GM21447 (cell line): ENCODE data around the gene SIK2.

ENCODE experiments used
- ATAC-seq: cut with Tn5 transposase; IDR thresholded peaks from one replicate; pipeline ENCODE4 v1.9.1; 2021; ENCODE audit not compliant: unreplicated experiment

The SIK2 gene

DNA sequence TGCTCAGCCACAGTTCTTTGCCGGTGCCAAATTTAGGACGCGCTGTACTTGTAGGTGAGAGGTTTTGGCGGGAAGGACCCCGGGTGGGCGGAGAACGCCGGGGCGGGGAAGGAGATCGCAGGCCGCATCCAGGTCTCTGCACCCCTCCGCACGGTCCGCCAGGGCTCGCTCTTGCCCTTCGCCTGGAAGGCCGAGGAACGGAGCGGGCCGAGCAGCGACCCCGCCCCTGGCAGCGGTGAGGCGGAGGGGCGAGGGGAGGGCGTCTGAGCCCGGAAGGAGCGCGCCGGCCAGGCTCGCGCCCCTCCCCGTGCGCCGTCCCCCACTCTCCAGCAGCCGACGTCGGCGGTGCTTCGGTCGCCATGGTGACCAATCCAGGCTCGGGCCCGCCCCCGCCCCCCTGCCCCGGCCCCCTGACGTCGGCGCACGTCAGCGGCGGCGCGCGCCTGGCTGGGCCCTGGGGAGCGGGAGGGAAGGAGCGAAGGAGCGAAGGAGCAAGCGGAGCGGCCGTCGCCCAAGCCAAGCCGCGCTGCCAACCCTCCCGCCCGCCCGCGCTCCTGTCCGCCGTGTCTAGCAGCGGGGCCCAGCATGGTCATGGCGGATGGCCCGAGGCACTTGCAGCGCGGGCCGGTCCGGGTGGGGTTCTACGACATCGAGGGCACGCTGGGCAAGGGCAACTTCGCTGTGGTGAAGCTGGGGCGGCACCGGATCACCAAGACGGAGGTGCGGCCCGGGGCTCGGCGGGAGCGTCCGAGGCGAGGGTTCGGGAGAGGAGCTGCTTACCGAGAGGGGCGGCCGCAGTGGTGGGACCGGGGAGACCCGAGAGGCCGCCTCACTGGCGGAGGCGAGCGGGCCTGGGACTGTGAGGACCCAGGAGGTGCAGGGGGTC, at the start of gene SIK2:
SIK2 (plus strand) TSS at position 471 of the 886 bp plus-strand sequence; CDS start at position 586, 115 bp downstream.
- ATAC-seq = peak; percentile 82

DNA sequence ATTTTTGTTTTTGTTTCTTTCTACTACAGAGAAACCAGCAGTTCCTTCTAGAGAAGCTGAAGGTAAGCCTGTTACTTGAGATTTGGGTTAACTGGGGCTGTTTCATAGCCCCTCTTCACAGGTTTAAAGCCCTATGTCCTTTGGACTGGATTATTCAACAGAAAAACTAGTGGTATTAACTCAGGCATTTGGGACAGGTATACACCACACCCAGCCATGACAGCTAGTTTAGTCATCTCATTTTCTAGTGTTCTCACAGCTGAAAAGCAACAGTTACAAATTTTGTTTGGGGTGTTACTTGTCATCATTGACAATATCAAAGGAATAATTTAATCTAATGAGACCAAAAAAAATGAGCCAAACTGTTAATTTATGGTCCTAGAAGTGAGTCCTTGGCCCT, 47.7 kb upstream of the SIK2 start:
- ATAC-seq = no peak

DNA sequence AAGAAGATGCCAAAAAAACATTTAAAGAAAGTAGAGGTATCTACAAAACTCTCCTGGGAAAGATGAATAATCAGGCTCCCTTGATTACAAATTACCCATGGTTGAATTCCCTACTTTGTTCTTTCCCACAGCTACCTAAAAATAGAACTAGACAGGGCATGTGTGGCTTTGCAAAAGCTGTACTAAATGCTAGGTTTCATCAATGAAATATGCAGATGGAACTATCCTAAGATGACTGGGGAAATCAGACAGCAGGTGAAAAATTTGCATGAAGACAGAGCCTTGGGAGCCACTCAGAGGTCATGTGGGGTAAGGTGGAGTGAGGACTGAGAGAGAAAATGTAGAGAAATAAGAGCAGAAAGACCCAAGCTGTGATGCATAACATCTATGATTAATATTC, 47.0 kb upstream of the SIK2 start:
- ATAC-seq = no peak

DNA sequence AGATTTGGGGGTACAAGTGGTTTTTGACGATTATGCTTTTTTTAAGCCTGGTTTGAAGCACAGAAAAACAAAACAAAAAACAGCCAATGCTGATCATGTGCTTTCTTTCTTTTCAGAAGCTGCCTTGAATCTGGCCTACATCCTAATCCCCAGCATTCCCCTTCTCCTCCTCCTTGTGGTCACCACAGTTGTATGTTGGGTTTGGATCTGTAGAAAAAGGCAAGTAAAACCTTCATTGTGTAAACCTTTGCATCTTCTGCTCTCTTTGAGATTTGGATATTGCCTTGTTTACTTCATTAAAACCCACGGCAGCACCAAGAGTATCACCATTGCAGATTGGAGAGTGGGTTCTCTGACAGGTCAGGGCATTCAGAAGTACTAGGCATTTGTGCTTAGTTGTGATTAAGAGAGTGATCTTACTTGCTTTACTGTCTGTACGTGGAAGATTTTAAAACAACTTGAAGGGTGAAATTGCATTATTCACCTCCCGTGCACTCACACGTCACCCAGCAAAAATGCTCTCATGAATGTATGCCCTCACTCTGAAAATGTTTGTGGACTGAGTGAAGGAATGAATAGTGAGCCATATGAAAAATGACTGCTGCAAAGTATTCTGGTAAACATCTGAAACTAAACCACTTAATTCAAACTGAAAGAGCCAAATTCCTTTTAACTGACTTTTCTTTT, 44.7 kb upstream of the SIK2 start:
- no peak for ATAC-seq

DNA sequence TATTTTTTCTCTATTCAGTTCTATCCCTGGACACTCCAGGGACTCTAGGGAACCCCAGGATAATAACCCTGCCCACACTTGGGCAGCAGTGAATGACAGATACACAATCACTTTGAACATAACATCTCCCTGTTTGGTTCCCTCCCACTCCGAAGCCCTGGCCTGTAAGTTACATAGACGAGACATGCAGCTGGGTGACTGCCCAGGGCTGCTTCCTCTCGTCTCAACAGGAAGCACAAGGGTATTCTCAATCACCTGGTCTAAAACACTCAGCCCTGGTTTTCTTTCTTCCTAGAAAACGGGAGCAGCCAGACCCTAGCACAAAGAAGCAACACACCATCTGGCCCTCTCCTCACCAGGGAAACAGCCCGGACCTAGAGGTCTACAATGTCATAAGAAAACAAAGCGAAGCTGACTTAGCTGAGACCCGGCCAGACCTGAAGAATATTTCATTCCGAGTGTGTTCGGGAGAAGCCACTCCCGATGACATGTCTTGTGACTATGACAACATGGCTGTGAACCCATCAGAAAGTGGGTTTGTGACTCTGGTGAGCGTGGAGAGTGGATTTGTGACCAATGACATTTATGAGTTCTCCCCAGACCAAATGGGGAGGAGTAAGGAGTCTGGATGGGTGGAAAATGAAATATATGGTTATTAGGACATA, 42.3 kb upstream of the SIK2 start:
- ATAC-seq = no peak

DNA sequence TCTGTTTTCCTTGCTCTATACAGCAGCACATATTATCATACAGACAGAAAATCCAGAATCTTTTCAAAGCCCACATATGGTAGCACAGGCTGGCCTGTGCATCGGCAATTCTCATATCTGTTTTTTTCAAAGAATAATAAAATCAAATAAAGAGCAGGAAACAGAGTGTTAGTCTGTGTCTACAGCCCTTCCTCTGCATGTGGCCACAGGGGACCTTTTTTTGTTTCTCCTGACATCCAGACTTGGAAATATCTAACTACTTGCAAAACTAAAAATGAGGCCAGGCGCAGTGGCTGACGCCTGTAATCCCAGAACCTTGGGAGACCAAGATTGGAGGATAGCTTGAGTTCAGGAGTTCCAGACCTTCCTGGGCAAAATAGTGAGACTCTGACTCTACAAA, 41.4 kb upstream of the SIK2 start:
- no peak for ATAC-seq

DNA sequence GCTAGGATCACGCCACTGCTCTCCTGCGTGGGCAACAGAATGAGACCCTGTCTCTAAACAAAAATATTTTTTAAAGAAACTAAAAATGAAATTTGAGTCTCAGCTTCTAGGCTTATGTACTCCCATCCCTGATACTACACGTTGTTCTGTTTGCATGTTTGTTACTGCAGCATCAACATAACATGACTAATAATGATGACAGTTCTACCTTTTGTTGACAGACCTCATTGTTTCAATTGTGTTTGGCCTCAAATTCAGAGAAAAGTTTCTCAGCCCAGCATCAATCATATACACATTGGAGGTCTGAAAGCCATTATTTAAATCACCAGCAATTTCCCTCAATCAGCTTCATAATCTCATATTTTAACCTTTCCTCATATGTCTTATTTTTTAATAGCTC, 40.9 kb upstream of the SIK2 start:
- no peak for ATAC-seq

DNA sequence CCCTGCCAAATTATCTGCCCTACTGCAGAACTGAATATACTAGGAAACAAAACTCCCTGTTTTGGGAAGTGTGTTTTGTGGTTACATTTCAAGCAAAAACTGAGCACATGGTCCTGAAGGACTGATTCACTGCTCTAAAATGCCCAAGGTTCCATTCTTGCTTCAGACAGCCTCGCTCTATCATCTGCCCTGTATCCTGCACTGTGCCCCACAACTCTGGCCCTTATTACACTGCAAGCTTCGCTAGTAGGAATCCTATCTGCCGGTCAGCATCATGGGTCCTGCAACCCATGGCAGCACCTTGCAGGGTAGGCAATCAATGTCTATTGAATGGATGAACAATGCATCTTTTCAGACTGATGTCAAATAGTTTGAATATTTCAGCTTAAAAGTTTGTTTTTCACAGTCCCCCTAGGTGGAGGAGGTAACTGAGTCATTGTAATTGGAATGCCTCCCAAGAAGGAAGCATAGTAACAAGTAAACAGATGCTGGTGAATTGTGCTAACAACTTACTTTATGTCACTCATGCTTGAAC, 40.4 kb upstream of the SIK2 start:
- no peak for ATAC-seq

DNA sequence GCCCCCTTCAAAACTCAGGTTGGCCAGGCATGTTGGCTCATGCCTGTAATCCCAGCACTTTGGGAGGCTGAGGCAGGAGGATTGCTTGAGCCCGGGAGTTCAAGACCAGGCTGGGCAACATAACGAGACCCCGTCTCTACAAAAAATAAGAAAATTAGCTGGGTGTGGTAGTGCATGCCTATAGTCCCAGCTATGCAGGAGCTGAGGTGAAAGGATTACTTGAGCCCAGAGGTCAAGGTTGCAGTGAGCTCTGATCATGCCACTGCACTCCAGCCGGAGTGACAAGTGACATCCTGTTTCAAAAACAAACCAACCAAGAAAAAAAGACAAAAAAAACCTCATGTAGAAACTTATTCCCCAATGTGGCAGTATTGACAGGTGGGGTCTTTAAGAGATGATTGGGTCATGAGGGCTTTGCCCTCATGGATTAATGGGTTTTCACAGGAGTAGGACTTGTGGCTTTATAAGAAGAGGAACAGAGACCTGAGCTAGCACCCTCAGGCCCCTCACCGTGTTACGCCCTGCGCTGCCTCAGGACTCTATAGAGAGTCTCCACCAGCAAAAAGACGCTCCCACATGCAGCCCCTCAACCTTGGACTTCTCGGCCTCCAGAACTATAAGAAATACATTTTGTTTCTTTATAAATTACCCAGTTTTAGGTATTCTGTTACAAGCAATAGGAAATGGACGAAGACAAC, 39.4 kb upstream of the SIK2 start:
- ATAC-seq = no peak

DNA sequence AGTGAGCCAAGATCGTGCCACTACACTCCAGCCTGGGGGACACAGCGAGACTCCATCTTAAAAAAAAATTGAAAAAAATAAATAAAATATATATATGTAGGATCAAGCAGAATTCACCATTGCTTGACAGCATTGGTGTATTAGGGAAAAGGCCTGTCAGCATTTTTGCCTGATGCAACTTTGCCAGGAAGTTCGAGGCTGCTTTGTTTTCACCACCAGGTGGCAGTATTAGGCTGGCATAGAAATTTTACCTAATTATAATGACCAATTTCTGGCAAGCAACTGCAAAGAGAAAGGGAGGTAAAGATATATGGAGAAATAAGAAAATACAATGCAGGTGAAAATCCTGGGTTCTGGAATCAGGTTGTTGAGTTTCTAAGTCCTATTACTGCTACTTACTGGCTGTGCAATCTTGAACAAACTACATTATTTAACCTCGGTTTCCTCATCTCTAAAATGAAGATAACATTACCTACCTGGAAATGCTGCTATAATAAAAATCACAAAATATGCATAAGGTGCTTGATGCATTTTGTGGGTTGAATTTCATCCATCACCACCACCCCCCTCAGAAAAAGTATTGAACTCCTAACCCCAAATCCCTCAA, 37.0 kb upstream of the SIK2 start:
- no peak for ATAC-seq

DNA sequence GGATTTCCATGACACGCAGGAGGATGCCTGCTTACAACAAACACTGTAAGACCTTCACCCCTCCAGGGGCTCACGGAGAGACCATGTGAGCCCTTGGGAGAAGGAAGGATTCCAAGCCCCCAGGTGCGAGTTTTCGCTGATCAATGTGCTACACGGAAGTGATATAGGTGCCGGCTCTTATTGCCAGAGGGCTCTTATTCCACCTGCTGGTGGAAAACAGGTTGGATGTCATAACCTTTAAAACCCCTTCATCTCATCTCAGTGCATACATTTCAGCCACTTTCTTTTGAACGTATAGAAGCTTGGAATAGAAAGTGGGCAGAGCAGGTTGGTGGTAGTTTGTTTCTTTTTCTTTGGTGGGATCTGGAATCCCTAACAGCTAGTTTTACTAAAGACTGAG, 35.9 kb upstream of the SIK2 start:
- ATAC-seq = no peak

DNA sequence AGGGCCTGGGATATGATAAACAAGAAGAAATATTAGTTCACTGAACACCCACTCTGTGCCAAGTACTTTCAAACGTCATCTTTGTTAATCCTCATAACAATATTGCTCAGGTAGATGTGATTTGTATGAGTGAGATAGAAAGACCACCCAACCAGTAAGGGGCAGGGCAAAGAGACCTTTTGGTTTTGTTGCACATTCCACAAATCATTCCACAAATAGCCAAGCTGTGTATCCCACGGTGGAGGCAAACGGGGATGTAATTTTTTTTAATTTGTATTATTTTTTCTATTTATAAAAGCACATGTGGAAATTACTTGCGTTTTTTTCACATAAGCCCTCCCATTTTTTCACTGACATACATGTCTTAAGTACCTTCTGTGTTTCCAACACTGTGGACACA, 32.8 kb upstream of the SIK2 start:
- ATAC-seq = no peak

DNA sequence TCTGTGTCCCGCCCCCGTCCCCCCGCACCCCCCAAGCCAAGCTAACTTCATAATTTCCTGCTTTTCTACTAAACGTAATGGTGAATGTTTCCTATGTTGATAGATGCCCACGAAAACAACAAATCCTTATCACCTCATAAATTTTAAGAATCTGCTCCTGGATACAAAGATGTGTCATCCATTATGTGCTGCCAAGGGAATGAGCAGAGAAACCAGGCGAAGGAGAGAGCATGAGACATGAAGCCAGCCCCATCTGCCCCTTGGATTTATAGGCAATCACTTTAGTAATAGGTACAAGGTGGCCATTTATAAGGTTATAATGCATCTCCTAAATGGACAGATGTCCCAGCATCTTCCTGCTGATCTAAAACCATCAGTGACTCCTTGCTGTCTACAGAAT, 31.5 kb upstream of the SIK2 start:
- ATAC-seq = no peak

DNA sequence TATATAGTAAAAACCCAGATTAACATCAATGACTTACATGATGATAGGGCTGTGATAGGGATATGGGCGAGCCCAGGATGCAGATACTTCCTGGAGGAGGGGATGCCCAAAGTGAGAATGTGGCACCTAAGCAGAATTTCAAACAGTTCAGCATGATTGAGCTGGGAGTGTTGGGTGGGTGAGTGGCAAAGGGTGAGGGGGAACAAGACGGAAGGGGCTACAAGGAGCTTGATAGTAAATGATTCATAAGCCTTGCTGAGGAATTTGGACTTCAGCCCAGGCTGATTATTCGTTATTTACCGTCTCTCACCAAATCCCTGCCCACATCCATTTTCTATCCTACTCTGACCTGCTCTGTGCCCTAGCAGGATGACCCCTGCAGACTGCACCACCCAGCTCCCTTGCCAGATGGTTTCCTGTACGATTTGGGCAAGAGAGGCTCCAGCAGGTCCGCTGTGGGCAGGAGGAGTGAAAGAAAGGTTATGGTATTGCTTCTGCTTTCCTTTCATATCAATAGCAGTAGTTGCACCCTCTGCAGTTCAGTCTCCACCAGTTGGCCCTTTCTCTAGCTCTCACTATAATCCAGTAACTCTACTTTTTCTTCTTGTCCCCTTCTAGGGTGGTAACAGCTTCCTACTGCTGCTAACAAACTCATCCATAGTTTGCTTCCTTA, 30.3 kb upstream of the SIK2 start:
- ATAC-seq = no peak

DNA sequence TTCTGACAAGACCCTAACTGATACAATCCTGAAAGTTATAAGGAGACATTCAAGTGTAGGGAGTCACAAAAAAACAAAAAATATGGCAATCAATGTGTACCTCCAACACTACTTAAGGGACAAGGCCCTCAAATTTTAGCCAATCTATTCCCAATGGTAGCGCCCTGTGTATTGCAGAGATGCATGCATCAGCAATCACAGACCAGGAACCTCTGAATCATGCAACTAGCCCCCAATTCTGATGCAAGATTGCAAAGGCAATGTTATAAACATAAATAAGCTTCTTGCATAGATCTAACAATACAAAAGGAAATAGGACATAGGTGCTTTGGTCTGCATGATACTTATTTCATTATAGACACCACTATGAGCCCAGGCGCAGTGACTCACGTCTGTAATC, 29.7 kb upstream of the SIK2 start:
- ATAC-seq = no peak

DNA sequence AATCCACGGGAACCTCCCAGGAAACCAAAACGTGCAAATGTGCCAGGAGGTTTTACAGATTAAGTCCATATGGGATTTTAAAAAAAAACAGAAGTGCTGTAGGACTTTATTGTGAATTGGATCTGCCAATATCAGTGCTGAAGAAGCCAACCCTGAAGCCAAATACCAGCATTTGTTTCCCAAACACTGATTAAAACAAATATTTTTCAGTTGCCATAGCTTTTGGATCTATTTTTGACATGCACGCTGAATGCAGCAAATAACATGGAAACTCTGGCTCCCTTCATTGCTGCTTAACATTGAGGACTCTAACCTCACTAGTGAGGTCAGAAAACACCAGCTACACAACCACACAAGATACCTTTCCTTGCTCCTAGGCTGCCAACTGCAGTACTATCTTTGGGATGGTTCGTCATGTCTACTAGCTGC, 28.4 kb upstream of the SIK2 start:
- no peak for ATAC-seq

DNA sequence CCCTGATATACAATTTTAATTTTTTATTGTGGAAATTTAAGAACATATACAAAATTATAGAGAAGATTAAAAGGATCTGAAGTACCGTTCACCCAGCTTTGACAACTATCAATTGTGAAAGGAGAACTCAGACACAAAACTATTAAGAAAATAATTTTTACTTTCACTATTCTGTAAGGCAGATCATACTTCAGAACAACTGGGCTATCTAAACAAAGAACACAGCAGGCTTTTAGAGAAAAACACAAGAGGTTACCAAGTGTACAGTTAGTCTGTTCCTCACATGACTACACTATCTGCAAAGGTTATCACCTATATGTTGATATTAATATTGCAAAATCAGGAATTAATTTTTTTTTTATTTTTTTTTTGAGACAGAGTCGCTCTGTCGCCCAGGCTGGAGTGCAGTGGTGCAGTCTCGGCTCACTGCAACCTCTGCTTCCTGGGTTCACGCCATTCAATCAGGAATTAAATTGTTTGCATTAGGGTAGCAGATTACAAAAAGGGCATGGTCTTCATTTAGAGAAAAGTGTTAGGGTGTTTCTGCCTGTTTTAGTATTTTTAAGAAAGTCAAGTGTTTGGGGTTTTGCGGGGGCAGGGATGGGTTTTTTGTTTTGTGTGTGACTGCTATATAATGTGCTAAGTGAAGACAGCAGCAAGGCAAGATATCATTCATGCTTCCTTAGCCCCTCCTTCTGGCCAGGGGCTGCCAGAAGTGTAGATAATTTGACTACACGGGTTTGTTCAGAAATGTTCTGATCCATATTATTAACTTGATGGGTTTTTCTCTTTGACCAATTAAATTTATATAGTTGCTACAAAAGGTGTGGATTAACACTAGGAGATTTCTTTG, 27.6 kb upstream of the SIK2 start:
- ATAC-seq = no peak

DNA sequence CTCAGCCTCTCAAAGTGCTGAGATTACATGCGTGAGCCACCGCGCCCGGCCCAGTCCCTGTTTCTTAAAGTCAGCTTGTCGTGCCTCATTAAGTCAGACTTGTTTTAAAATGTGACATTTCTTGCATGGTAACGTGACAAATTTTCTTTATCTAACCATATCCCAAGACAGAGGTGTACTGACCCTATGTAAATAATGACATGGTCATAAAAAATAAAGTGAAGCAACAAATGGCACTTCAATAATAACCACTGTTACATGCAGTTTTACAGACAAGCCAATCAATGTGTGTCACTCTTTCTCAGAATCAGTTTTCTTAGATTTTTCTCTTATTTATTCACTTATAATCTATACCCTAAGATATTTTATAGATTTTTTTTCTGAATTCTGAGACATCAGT, 26.5 kb upstream of the SIK2 start:
- ATAC-seq = no peak

DNA sequence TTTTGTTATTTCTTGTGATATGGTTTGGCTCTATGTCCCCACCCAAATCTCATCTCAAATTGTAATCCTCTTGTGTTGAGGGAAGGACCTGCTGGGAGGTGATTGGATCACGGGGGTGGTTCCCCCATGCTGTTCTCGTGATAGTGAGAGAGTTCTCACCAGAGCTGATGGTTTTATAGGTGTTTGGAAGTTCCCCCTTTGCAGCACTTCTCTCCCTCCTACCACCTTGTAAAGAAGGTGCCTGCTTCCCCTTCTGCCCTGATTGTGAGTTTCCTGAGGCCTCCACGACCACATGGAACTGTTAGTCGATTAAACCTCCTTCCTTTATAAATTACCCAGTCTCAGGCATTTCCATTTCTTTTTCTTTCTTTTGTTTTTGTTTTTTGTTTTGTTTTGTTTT, 24.4 kb upstream of the SIK2 start:
- no peak for ATAC-seq
